SK-N-SH (cell line): ENCODE measurements around the gene FXR2. TPM values are rescaled to one million over a fixed set of nuclear protein-coding genes. Genes with fewer than 3 reads are reported as not detected.

Experiments used
- CTCF ChIA-PET: fragments of 300-600, 350-600 bp; formaldehyde crosslinking; extraction: SDS; loops from one replicate; lab custom pipeline; 2021; lab: Yijun Ruan, JAX
- POLR2A ChIA-PET: fragments of 350-600 bp; sonication (Branson Sonifier 250); formaldehyde crosslinking; extraction: SDS; loops from one replicate; lab custom pipeline; 2020; ENCODE audit warnings: antibody characterized with exemption, inconsistent platforms; lab: Yijun Ruan, JAX
- DNase-seq: peaks from one replicate; pipeline ENCODE4 v3.0.0; 2012
- H2AFZ ChIP-seq: fragments of 200-600 bp; sonication (generic); 2 replicates; pipeline ENCODE4 v1.8.1; 2016; ENCODE audit warnings: antibody characterized with exemption, mild to moderate bottlenecking, low read depth
- H3F3A ChIP-seq: fragments of 200-600 bp; sonication (generic); replicated peaks from 2 replicates; pipeline ENCODE3; 2016; ENCODE audit warnings: antibody characterized with exemption, mild to moderate bottlenecking; ENCODE audit not compliant: insufficient read depth
- H3K27ac ChIP-seq, 2 experiments: fragments of 200-500 bp in 1 of 2; fragments of 200-600 bp in 1 of 2; sonication (Bioruptor generic) in 1 of 2; sonication (generic), shearing (Covaris generic) in 1 of 2; 2 replicates each; pipeline versions ENCODE4 v1.5.1 to v1.6.1; 2014 to 2016; ENCODE audit warnings: low read depth in 2 of 2, inconsistent platforms in 1 of 2, low read length in 1 of 2, mild to moderate bottlenecking in 1 of 2, mixed read lengths in 1 of 2
- H3K27me3 ChIP-seq: fragments of 200-600 bp; sonication (generic), shearing (Covaris generic); 2 replicates; pipeline ENCODE4 v1.6.1; 2016; ENCODE audit warnings: mixed run types; ENCODE audit not compliant: insufficient read depth
- H3K36me3 ChIP-seq, 2 experiments: fragments of 200-500 bp in 1 of 2; fragments of 200-600 bp in 1 of 2; sonication (Bioruptor generic) in 1 of 2; sonication (generic) in 1 of 2; replicated peaks in 1 of 2; 2 replicates each; pipeline versions ENCODE3 to v1.5.1; 2014 to 2016; ENCODE audit warnings: low read length in 1 of 2, mild to moderate bottlenecking in 1 of 2; ENCODE audit not compliant: insufficient read depth in 2 of 2, control insufficient read depth in 1 of 2
- H3K4me1 ChIP-seq, 2 experiments: fragments of 200-500 bp in 1 of 2; fragments of 200-600 bp in 1 of 2; sonication (Bioruptor generic) in 1 of 2; sonication (generic), shearing (Covaris generic) in 1 of 2; 2 replicates each; pipeline versions ENCODE4 v1.5.1 to v1.6.1; 2014 to 2016; ENCODE audit warnings: low read depth in 1 of 2, low read length in 1 of 2, mixed run types in 1 of 2; ENCODE audit not compliant: insufficient read depth in 2 of 2, control insufficient read depth in 1 of 2
- H3K4me2 ChIP-seq: fragments of 200-600 bp; sonication (generic), shearing (Covaris generic); 2 replicates; pipeline ENCODE4 v1.6.1; 2017; ENCODE audit warnings: mixed run types
- H3K4me3 ChIP-seq, 2 experiments: fragments of 200-500 bp in 1 of 2; fragments of 200-600 bp in 1 of 2; sonication (Bioruptor generic) in 1 of 2; sonication (generic), shearing (Covaris generic) in 1 of 2; 2 replicates each; pipeline versions ENCODE4 v1.5.1 to v1.8.1; 2014 to 2016; ENCODE audit warnings: low read depth in 2 of 2, inconsistent platforms in 1 of 2, low read length in 1 of 2, mild to moderate bottlenecking in 1 of 2, mixed read lengths in 1 of 2, moderate library complexity in 1 of 2
- H3K79me2 ChIP-seq: fragments of 200-600 bp; sonication (generic); 2 replicates; pipeline ENCODE4 v1.8.1; 2017; ENCODE audit warnings: mild to moderate bottlenecking; ENCODE audit not compliant: insufficient read depth
- H3K9ac ChIP-seq: fragments of 200-600 bp; sonication (generic); 2 replicates; pipeline ENCODE4 v1.6.1; 2017; ENCODE audit warnings: mixed run types
- H3K9me2 ChIP-seq: fragments of 200-600 bp; sonication (generic); 2 replicates; pipeline ENCODE4 v1.6.1; 2017; ENCODE audit warnings: mixed run types
- H3K9me3 ChIP-seq: fragments of 200-600 bp; sonication (generic); 2 replicates; pipeline ENCODE4 v1.6.1; 2017; ENCODE audit warnings: mixed run types, mild to moderate bottlenecking, moderate library complexity
- H4K20me1 ChIP-seq: fragments of 200-600 bp; sonication (generic); 2 replicates; pipeline ENCODE4 v1.6.1; 2017; ENCODE audit warnings: mild to moderate bottlenecking, mixed run types; ENCODE audit not compliant: insufficient read depth
- ELF1 ChIP-seq: IDR thresholded peaks from 2 replicates; pipeline ENCODE4 v1.4.0; 2012
- EZH2phosphoT487 ChIP-seq: fragments of 200-600 bp; sonication (generic); IDR thresholded peaks from 2 replicates; pipeline ENCODE4 v1.6.1; 2017; ENCODE audit warnings: low read depth, mixed run types, mild to moderate bottlenecking, antibody characterized with exemption, moderate library complexity, borderline replicate concordance
- FOXJ3 ChIP-seq: sonication (generic); formaldehyde crosslinking; IDR thresholded peaks from 2 replicates; pipeline ENCODE4 v1.5.1; 2020; ENCODE audit warnings: mild to moderate bottlenecking, missing genetic modification reagents
- IRF3 ChIP-seq: fragments of 150-350 bp; IDR thresholded peaks from 2 replicates; pipeline ENCODE4 v1.6.1; 2016; ENCODE audit warnings: mild to moderate bottlenecking, low read depth, low read length
- MXI1 ChIP-seq: IDR thresholded peaks from 2 replicates; pipeline ENCODE4 v1.6.1; 2012; ENCODE audit warnings: mild to moderate bottlenecking, low read depth, low read length, improper control_type of control experiment
- PBX3 ChIP-seq: IDR thresholded peaks from 2 replicates; pipeline ENCODE4; 2012
- RAD21 ChIP-seq: IDR thresholded peaks from 2 replicates; pipeline ENCODE4 v1.6.1; 2012; ENCODE audit warnings: mild to moderate bottlenecking, low read length
- RFX5 ChIP-seq: IDR thresholded peaks from 2 replicates; pipeline ENCODE4 v1.6.1; 2012; ENCODE audit warnings: mild to moderate bottlenecking, improper control_type of control experiment, low read length
- RXRA ChIP-seq: IDR thresholded peaks from 2 replicates; pipeline ENCODE4 v1.4.0; 2012; ENCODE audit warnings: low read depth, mild to moderate bottlenecking, borderline replicate concordance
- SMC3 ChIP-seq: IDR thresholded peaks from 2 replicates; pipeline ENCODE4 v1.6.1; 2012; ENCODE audit warnings: low read depth, low read length, improper control_type of control experiment
- TAF1 ChIP-seq: IDR thresholded peaks from 2 replicates; pipeline ENCODE4 v1.6.1; 2012; ENCODE audit warnings: low read depth, mild to moderate bottlenecking, low read length, moderate library complexity, borderline replicate concordance
- USF1 ChIP-seq: IDR thresholded peaks from 2 replicates; pipeline ENCODE4 v1.4.0; 2012; ENCODE audit warnings: low read depth, borderline replicate concordance
- WGBS: methylation state at CpG from one replicate; pipeline ENCODE4 v1.1.6; 2017; ENCODE audit warnings: low lambda C conversion rate; 5-methylcytosine and 5-hydroxymethylcytosine counted together
- polyA plus RNA-seq, 3 experiments: library from polyadenylated mRNA; depleted of rRNA; stranded (reverse); fragments of >200 nt; gene quantifications; 2 replicates each; pipeline ENCODE4 v1.2.3, GENCODE V29; 2012
- TF ChIP-seq, protein P1 (sequence below): IDR thresholded peaks from 2 replicates; pipeline ENCODE4 v1.6.1; 2012; ENCODE audit warnings: mild to moderate bottlenecking, low read depth, low read length, moderate library complexity
- TF ChIP-seq, protein P2 (sequence below): IDR thresholded peaks from 2 replicates; pipeline ENCODE4 v1.4.0; 2012; ENCODE audit warnings: low read depth

FXR2 gene
- polyA plus RNA-seq, 1 of the 3 experiments (the other 2 are of a cell fraction): 56.4 TPM

- no peaks in the 10 kb centered on the region for H3K79me2 ChIP-seq
- H4K20me1 ChIP-seq: no peaks in the 10 kb centered on the region
- no peaks in the 10 kb centered on the region for H3K27me3 ChIP-seq
- H3K4me1 ChIP-seq: no peaks in the 10 kb centered on the region
- DNase-seq: no peak
- no peaks in the 10 kb centered on the region for H3K36me3 ChIP-seq
- H3K4me2 ChIP-seq: no peak overlapping the region
- TF ChIP-seq PBX3 (no peak), TAF1 (no peak), MXI1 (no peak), USF1 (no peak), RAD21 (no peak), RXRA (no peak), IRF3 (no peak), ELF1 (no peak), EZH2phosphoT487 (no peak), FOXJ3 (CRISPR knock-in tag) (no peak), RFX5 (no peak), SMC3 (no peak)
- TF ChIP-seq, protein P1, sequence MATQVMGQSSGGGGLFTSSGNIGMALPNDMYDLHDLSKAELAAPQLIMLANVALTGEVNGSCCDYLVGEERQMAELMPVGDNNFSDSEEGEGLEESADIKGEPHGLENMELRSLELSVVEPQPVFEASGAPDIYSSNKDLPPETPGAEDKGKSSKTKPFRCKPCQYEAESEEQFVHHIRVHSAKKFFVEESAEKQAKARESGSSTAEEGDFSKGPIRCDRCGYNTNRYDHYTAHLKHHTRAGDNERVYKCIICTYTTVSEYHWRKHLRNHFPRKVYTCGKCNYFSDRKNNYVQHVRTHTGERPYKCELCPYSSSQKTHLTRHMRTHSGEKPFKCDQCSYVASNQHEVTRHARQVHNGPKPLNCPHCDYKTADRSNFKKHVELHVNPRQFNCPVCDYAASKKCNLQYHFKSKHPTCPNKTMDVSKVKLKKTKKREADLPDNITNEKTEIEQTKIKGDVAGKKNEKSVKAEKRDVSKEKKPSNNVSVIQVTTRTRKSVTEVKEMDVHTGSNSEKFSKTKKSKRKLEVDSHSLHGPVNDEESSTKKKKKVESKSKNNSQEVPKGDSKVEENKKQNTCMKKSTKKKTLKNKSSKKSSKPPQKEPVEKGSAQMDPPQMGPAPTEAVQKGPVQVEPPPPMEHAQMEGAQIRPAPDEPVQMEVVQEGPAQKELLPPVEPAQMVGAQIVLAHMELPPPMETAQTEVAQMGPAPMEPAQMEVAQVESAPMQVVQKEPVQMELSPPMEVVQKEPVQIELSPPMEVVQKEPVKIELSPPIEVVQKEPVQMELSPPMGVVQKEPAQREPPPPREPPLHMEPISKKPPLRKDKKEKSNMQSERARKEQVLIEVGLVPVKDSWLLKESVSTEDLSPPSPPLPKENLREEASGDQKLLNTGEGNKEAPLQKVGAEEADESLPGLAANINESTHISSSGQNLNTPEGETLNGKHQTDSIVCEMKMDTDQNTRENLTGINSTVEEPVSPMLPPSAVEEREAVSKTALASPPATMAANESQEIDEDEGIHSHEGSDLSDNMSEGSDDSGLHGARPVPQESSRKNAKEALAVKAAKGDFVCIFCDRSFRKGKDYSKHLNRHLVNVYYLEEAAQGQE: no peak
- TF ChIP-seq, protein P2, sequence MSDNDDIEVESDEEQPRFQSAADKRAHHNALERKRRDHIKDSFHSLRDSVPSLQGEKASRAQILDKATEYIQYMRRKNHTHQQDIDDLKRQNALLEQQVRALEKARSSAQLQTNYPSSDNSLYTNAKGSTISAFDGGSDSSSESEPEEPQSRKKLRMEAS: no peak
- H3K9me3 ChIP-seq: no peaks in the 10 kb centered on the region
- ChIA-PET POLR2A (no interaction called here), CTCF (interaction anchor here (1.5 kb wide), 1 partner anchor 9 kb away, joined by 4 read pairs; no protein-coding TSS in a partner anchor)
- 76% methylated on average over 10 of the region's 26 CpGs for WGBS
- H2AFZ ChIP-seq: no peak overlapping the region
- H3F3A ChIP-seq: no peaks in the 10 kb centered on the region
- no peak overlapping the region for H3K9ac ChIP-seq
- no peak overlapping the region for H3K27ac ChIP-seq
- no peak overlapping the region for H3K4me3 ChIP-seq
- no peaks in the 10 kb centered on the region for H3K9me2 ChIP-seq
These were observed 26.1 kb upstream of the FXR2 start for GRCh38 chr17:7640783-7641182.
